ENCODE results near the gene ATP4B. TPM values are rescaled to one million over a fixed set of nuclear protein-coding genes. Genes with fewer than 3 reads are reported as not detected.

The ATP4B gene
- total RNA-seq, 1 donor from 2014 or later, result not detected

GRCh38 chr13:113599391-113599790 is 58.6 kb downstream of the ATP4B start:
- no peaks in the 10 kb centered on the region for H3K9me3 Mint-ChIP-seq
- H3K27me3 Mint-ChIP-seq (ENCODE audit: insufficient read depth), result no peaks in the 10 kb centered on the region
- peaks cover 45% of the 10 kb centered on the region for H3K36me3 Mint-ChIP-seq (ENCODE audit: low read depth)
- DNase-seq (ENCODE audit: low spot score), result no peak
- H3K4me3 Mint-ChIP-seq, result no peak overlapping the region
- H3K4me1 Mint-ChIP-seq (ENCODE audit: low read depth), result no peaks in the 10 kb centered on the region
- intact Hi-C loops (cut with micrococcal nuclease), result no loop called here
- H3K27ac Mint-ChIP-seq, result no peak overlapping the region

Other genes starting within 250 kb of the ATP4B start
- gene ADPRHL1, start 204.7 kb downstream of the ATP4B start, total RNA-seq, result 0.32 and 0.62 TPM in 2 replicates
- 28.7 and 31.2 TPM in 2 replicates for gene DCUN1D2, start 167.5 kb downstream of the ATP4B start, total RNA-seq
- 171 and 173 TPM in 2 replicates for gene TFDP1, start 73.4 kb downstream of the ATP4B start, total RNA-seq
- gene GRK1, start 9.0 kb upstream of the ATP4B start, total RNA-seq, result 0.12 TPM in 1 of 2 replicates, not detected in the other
- 2.2 and 2.6 TPM in 2 replicates for gene TMEM255B, start 101.0 kb upstream of the ATP4B start, total RNA-seq
- gene GAS6, start 205.9 kb upstream of the ATP4B start, total RNA-seq, result 0.62 and 0.98 TPM in 2 replicates

All from activated T-helper 1 cell treated with anti-CD3 and anti-CD28 coated beads, Interleukin-12 subunit alpha, Interleukin-12 subunit beta, Interleukin-2, Interleukin-4 antibody, amounts not matched to agents 30 ng/mL and 10 ng/mL and 1 ng/mL, durations not matched to agents 14 hours and 24 hours and 36 hours (primary cell).